ENCODE measurements around the gene INPP5E. TPM values are rescaled to one million over a fixed set of nuclear protein-coding genes. Genes with fewer than 3 reads are reported as not detected.

Gene INPP5E
- total RNA-seq, 1 donor from 2014 or later: 35.2 TPM

DNA sequence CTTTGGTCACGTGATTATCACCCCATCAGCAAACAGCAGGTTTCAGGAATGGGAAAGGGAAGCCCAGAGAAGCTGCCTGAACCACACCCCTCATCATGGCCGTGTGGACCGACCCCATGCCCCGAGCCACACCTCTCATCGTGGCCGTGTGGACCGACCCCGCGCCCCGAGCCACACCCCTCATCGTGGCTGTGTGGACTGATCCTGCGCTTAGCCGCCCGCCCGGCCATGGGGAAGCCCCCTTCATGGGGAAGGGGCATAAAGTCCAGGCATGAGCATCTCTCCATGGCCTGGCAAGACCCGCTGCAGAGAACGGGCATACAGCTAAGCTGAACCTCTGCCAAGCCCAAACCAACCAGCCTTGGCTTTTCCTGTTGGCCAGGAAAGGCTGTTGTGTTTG is 46.1 kb downstream of the INPP5E start:
- peaks cover 1% of the 10 kb centered on the region for H3K27me3 Mint-ChIP-seq (ENCODE audit: unreplicated experiment)
- peaks cover 5% of the 10 kb centered on the region for H3K9me3 Mint-ChIP-seq (ENCODE audit: unreplicated experiment)
- no peak overlapping the region for H3K4me3 Mint-ChIP-seq (ENCODE audit: unreplicated experiment)
- H3K4me1 Mint-ChIP-seq (ENCODE audit: low read depth, unreplicated experiment): no peaks in the 10 kb centered on the region
- H3K36me3 Mint-ChIP-seq (ENCODE audit: unreplicated experiment): no peaks in the 10 kb centered on the region
- H3K27ac Mint-ChIP-seq (ENCODE audit: unreplicated experiment): no peak overlapping the region
- TF ChIP-seq, protein P1, sequence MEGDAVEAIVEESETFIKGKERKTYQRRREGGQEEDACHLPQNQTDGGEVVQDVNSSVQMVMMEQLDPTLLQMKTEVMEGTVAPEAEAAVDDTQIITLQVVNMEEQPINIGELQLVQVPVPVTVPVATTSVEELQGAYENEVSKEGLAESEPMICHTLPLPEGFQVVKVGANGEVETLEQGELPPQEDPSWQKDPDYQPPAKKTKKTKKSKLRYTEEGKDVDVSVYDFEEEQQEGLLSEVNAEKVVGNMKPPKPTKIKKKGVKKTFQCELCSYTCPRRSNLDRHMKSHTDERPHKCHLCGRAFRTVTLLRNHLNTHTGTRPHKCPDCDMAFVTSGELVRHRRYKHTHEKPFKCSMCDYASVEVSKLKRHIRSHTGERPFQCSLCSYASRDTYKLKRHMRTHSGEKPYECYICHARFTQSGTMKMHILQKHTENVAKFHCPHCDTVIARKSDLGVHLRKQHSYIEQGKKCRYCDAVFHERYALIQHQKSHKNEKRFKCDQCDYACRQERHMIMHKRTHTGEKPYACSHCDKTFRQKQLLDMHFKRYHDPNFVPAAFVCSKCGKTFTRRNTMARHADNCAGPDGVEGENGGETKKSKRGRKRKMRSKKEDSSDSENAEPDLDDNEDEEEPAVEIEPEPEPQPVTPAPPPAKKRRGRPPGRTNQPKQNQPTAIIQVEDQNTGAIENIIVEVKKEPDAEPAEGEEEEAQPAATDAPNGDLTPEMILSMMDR (IDR thresholded peaks at IDR 0.05; ENCODE audit: partially characterized antibody, unreplicated experiment): no peak
- DNase-seq: no peak

DNA sequence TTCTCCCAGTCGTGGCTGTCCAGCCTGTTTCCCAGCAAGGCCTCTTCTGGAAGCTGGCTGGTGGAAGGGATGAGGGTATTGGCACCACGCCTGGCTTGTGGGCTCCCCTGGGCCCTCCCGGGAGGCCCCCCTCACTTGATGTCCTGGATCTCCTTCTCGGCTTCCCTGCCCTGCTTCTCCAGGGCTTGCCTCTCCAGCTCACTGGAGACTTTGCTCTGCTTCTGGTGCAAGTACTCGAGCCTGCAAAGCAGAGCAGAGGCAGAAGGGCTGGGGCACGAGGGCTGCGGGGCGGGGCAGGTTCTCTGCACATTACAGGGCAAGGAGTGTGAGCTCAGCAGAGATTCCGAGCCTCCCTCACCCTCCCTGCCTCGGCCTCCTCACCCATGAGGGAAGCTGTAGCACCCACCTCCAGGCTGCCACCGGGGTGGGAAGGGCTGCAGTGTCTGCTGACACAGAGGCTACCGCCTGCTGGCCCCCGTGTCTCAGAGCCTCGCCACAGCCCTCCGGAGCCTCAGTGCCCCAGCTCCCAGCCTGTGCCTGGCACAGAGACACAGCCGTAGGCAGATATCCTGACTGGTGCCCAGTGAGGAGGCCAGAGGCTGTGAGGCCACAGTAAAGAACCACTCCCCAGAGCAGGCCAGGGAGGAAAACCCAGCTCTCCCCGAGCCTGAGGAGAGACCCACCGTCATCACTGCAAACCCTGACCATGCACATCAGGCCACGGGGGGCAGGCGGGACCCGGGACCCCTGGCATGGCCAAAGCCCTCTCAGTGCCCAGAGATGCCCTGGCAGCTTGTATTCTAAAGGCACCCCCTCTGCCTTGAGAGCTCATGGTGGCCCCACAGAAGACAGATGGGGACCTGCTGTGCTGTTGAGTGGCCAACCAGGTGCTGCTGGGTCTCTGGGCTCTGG is 46.9 kb downstream of the INPP5E start:
- H3K4me3 Mint-ChIP-seq (ENCODE audit: unreplicated experiment): no peak overlapping the region

DNA sequence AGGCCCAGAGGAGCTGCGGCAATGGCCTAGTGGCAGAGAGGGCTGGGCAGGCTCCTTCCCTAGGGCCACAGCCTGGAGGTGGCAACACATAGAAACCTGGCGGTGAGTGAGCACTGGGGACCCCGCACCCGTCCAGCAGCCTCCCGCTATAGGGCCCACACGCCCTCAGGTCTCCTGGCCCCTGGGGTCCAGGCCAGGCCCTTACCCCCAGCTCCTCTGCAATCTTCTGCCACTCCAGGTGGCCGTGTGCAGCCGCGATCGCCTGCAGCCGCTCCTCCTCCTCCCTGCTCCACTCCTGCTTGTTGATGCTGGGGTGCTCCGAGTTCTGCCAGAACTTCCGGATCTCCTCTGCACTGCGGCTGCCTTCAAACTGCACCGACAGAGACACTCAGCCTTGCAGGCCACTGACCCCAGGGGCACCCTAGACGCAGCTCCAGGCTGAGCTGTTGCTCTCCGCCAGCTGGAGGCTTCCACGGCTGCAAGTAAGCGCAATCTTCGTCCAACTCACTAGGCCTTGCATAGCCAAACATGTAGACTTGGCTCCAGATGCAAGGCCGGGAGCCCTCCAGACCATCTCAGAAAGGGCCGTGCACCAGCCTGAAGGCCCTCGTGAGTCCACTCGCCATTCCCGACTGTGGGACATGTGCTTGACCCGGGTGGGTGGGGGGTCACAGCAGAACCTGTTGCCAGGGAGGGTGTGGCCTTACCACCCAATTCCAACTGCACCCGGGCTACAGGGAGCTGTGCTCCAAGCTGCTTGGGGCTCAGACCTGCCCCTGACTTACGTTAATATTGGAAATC is 47.7 kb downstream of the INPP5E start:
- Mint-ChIP-seq H3K27ac (ENCODE audit: unreplicated experiment) (no peak overlapping the region), H3K36me3 (ENCODE audit: unreplicated experiment) (no peaks in the 10 kb centered on the region)
- TF ChIP-seq, protein P1 (IDR thresholded peaks at IDR 0.05; ENCODE audit: partially characterized antibody, unreplicated experiment): no peak

More for the DNA sequence above, 46.9 kb downstream of the INPP5E start:
- Mint-ChIP-seq H3K36me3 (ENCODE audit: unreplicated experiment) (no peaks in the 10 kb centered on the region), H3K27me3 (ENCODE audit: unreplicated experiment) (peaks cover 1% of the 10 kb centered on the region), H3K4me1 (ENCODE audit: low read depth, unreplicated experiment) (no peaks in the 10 kb centered on the region), H3K27ac (ENCODE audit: unreplicated experiment) (no peak overlapping the region), H3K9me3 (ENCODE audit: unreplicated experiment) (peaks cover 3% of the 10 kb centered on the region)
- TF ChIP-seq, protein P1 (IDR thresholded peaks at IDR 0.05; ENCODE audit: partially characterized antibody, unreplicated experiment): no peak
- DNase-seq: no peak

DNA sequence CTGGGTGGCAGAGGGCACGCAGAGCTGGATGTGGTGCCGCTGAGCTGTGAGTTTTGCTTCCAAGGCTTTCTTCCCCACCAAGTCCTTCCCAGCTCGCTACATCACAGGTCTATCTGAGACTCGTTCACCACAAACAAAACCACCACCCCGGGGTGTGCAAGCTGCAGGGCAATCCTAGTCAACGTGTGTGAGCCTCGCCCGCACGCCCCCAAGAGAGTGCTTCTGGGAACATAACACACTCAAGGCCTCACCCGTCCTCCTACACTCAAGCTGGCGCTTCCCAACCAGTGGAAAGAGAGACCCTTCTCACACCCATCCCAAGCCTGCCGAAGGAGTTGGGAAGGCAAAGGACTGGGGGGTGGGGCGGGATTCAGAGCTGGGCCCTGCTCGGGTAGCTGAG is 50.2 kb downstream of the INPP5E start:
- H3K36me3 Mint-ChIP-seq (ENCODE audit: unreplicated experiment): no peaks in the 10 kb centered on the region
- TF ChIP-seq, protein P1 (IDR thresholded peaks at IDR 0.05; ENCODE audit: partially characterized antibody, unreplicated experiment): no peak
- H3K4me3 Mint-ChIP-seq (ENCODE audit: unreplicated experiment): no peak overlapping the region
- no peaks in the 10 kb centered on the region for H3K27me3 Mint-ChIP-seq (ENCODE audit: unreplicated experiment)
- no peak overlapping the region for H3K27ac Mint-ChIP-seq (ENCODE audit: unreplicated experiment)
- peaks cover 1% of the 10 kb centered on the region for H3K9me3 Mint-ChIP-seq (ENCODE audit: unreplicated experiment)
- no peaks in the 10 kb centered on the region for H3K4me1 Mint-ChIP-seq (ENCODE audit: low read depth, unreplicated experiment)
- no peak for DNase-seq

More for the DNA sequence above, 47.7 kb downstream of the INPP5E start:
- Mint-ChIP-seq H3K4me3 (ENCODE audit: unreplicated experiment) (no peak overlapping the region), H3K4me1 (ENCODE audit: low read depth, unreplicated experiment) (no peaks in the 10 kb centered on the region), H3K9me3 (ENCODE audit: unreplicated experiment) (peaks cover 5% of the 10 kb centered on the region), H3K27me3 (ENCODE audit: unreplicated experiment) (peaks cover 1% of the 10 kb centered on the region)
- no peak for DNase-seq
